DND-41 (cell line): ENCODE measurements around the gene RSPH3.
"Not testable (repeated sequence)": the region's sequence is repeated elsewhere in the genome, so short reads cannot be mapped to it uniquely, and the experiment has no call there.

Experiments used
- ATAC-seq: fragments of 200-7000 bp; cut with Tn5 transposase; 3 replicates; pipeline ENCODE4 v1.9.1; 2021; ENCODE audit warnings: low read depth; ENCODE audit not compliant: insufficient read depth
- DNase-seq: peaks from one replicate; pipeline ENCODE4 v3.0.0-alpha.2; 2020
- H2AFZ ChIP-seq: 2 replicates; pipeline ENCODE4 v1.6.0; 2012; ENCODE audit warnings: low read depth, low read length
- H3K27ac ChIP-seq: 2 replicates; pipeline ENCODE4 v1.5.1; 2012; ENCODE audit warnings: low read length, inconsistent platforms
- H3K27me3 ChIP-seq: fragments of 200-600 bp; sonication (generic); 2 replicates; pipeline ENCODE4 v1.6.0; 2012; ENCODE audit warnings: low read length, mild to moderate bottlenecking, inconsistent platforms; ENCODE audit not compliant: insufficient read depth, poor library complexity
- H3K36me3 ChIP-seq: 2 replicates; pipeline ENCODE4 v1.5.1; 2012; ENCODE audit warnings: low read length, inconsistent platforms; ENCODE audit not compliant: insufficient read depth
- H3K4me1 ChIP-seq: 2 replicates; pipeline ENCODE4 v1.5.1; 2012; ENCODE audit warnings: mild to moderate bottlenecking, low read length; ENCODE audit not compliant: insufficient read depth
- H3K4me2 ChIP-seq: 2 replicates; pipeline ENCODE4 v1.6.0; 2012; ENCODE audit warnings: mild to moderate bottlenecking, moderate library complexity, low read length, inconsistent platforms; ENCODE audit not compliant: insufficient read depth
- H3K4me3 ChIP-seq, 2 experiments: fragments of 200-600 bp in 1 of 2; shearing (Covaris generic) in 1 of 2; 2 replicates each; pipeline ENCODE4 v1.5.1; 2012 to 2016; ENCODE audit warnings: inconsistent platforms in 2 of 2, low read length in 2 of 2, mild to moderate bottlenecking in 2 of 2, low read depth in 1 of 2, moderate library complexity in 1 of 2
- H3K79me2 ChIP-seq: 2 replicates; pipeline ENCODE4 v1.6.0; 2012; ENCODE audit warnings: low read length, inconsistent platforms; ENCODE audit not compliant: insufficient read depth
- H3K9ac ChIP-seq: 2 replicates; pipeline ENCODE4 v1.6.0; 2012; ENCODE audit warnings: low read depth, mild to moderate bottlenecking, inconsistent platforms, low read length, moderate library complexity
- H3K9me3 ChIP-seq: 2 replicates; pipeline ENCODE4 v1.5.1; 2012; ENCODE audit warnings: low read length, moderate library complexity, mild to moderate bottlenecking, inconsistent platforms; ENCODE audit not compliant: insufficient read depth, severe bottlenecking
- H4K20me1 ChIP-seq: 2 replicates; pipeline ENCODE4 v1.6.0; 2012; ENCODE audit warnings: low read length; ENCODE audit not compliant: insufficient read depth
- CTCF ChIP-seq: IDR thresholded peaks from 2 replicates; pipeline ENCODE4 v1.5.1; 2012; ENCODE audit warnings: borderline replicate concordance, low read length, moderate library complexity, mild to moderate bottlenecking; ENCODE audit not compliant: poor library complexity, severe bottlenecking; ENCODE audit errors: extremely low read depth
- EZH2 ChIP-seq: IDR thresholded peaks from 3 replicates; pipeline ENCODE4 v1.6.1; 2012; ENCODE audit warnings: borderline replicate concordance, low read depth, mild to moderate bottlenecking, moderate library complexity, low read length, inconsistent platforms; ENCODE audit not compliant: severe bottlenecking

Gene RSPH3

DNA sequence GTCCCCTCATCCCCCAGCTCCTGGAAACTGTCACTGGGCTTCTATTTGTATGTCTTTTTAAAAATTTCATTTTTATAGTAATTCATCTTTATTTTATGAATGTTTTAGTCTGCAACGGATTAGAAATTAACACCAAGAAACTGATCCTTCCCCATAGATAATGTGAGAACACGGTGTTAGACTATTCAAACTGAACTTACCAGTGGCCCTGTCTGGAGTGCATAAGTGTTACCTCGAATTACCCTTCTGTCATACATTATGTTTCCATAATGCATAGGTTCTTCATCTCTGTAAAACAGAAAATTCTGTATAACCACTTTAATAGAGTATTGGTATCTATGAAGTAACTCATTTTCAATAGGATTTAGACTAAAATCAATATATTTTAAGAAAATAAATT, 6.4 kb downstream of the RSPH3 start:
- Histone ChIP-seq H3K4me2 (no peak overlapping the region), H3K9ac (no peak overlapping the region), H3K27ac (no peak overlapping the region), H3K4me1 (peaks cover 2% of the 10 kb centered on the region), H3K36me3 (no peaks in the 10 kb centered on the region), H4K20me1 (no peaks in the 10 kb centered on the region), H3K9me3 (no peaks in the 10 kb centered on the region), H3K4me3 (no peak overlapping the region), H3K79me2 (no peaks in the 10 kb centered on the region), H3K27me3 (no peaks in the 10 kb centered on the region), H2AFZ (no peak overlapping the region)
- ATAC-seq (no peak), DNase-seq (no peak)
- no peak for TF ChIP-seq CTCF
- TF ChIP-seq EZH2, result no peak

DNA sequence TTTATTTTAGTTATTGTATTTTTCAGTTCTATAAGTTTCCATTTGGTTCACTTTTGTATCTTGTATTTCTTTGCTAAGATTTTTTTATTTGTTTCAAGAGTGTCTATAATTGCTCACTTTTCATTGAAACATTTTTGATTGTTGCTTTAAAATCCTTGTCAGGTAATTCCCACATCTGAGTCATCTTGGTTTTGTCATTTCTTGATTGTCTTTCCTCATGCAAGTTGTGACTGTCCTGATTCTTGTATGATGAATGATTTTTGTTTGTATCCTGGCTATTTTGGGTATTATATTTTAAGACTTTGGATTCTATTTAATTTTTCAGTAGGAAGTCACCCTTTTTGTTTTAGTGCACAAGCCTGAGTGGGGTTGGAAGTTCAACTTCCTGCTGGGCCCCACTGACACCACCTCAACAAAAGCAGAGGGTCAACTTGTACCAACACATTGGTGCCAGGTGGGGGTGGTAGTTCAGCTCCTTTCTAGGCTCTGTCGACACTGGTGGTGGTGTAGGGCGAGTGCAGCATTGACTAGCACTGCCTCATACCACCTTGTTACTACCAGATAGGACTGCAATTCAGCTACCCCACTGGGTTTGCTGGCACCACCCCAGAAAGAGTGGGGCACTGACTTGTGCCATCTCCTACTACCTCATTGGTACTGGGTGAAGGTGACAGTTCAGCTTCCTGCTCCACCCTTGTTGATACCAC, 8.8 kb downstream of the RSPH3 start:
- Histone ChIP-seq H3K79me2 (no peaks in the 10 kb centered on the region), H3K4me3 (no peak overlapping the region), H3K4me2 (no peak overlapping the region), H3K36me3 (no peaks in the 10 kb centered on the region), H4K20me1 (no peaks in the 10 kb centered on the region), H3K9me3 (no peaks in the 10 kb centered on the region), H3K27ac (no peak overlapping the region), H3K4me1 (no peaks in the 10 kb centered on the region), H2AFZ (no peak overlapping the region), H3K9ac (no peak overlapping the region), H3K27me3 (no peaks in the 10 kb centered on the region)
- ATAC-seq, result 0 out of 3 replicates have a peak, but pooled peaks have one; percentile 37
- no peak for DNase-seq
- TF ChIP-seq EZH2, result no peak
- TF ChIP-seq CTCF, result peak; percentile 14

- not testable (repeated sequence) for H3K27ac ChIP-seq, H4K20me1 ChIP-seq, H3K9ac ChIP-seq, ATAC-seq, H3K4me2 ChIP-seq, H2AFZ ChIP-seq, H3K4me3 ChIP-seq, H3K36me3 ChIP-seq, H3K79me2 ChIP-seq, H3K9me3 ChIP-seq, DNase-seq, H3K4me1 ChIP-seq, H3K27me3 ChIP-seq
Measured at GRCh38 chr6:158989711-158990110, 10.3 kb downstream of the RSPH3 start.

DNA sequence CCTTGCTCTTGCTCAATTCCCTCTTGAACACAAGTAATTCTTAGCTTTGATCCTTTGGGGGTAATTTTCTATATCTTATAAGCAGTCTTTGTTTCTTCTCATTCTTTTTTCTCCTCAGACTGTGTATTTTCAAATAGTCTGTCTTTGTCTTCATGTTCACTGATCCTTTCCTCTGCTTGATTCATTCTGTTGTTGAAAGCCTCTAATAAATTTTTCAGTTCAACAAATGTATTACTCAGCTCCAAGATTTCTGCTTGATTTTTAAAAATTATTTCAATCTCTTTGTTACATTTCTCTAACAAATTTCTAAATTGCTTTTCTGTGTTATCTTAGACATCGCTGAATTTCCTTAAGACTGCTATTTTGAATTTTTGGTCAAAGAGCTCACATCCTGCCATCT, 11.5 kb downstream of the RSPH3 start:
- DNase-seq (no peak), ATAC-seq (no peak)
- Histone ChIP-seq H3K79me2 (no peaks in the 10 kb centered on the region), H3K4me2 (no peak overlapping the region), H3K27ac (no peak overlapping the region), H3K36me3 (no peaks in the 10 kb centered on the region), H4K20me1 (no peaks in the 10 kb centered on the region), H3K27me3 (no peaks in the 10 kb centered on the region), H3K9me3 (no peaks in the 10 kb centered on the region), H3K9ac (no peak overlapping the region), H3K4me3 (no peak overlapping the region), H3K4me1 (no peaks in the 10 kb centered on the region), H2AFZ (no peak overlapping the region)
- TF ChIP-seq CTCF (no peak), EZH2 (no peak)
